GM19193 (cell line): ENCODE data around the gene FBN2.

Experiments used
- POLR2A ChIP-seq: IDR thresholded peaks from 4 replicates; pipeline ENCODE4 v1.6.1; 2011; ENCODE audit not compliant: insufficient read depth, insufficient read length; ENCODE audit errors: extremely low read depth

Gene FBN2

GRCh38 chr5:128380337-128380736 lies 157.7 kb downstream of the FBN2 start:
- TF ChIP-seq POLR2A, result no peak

DNA sequence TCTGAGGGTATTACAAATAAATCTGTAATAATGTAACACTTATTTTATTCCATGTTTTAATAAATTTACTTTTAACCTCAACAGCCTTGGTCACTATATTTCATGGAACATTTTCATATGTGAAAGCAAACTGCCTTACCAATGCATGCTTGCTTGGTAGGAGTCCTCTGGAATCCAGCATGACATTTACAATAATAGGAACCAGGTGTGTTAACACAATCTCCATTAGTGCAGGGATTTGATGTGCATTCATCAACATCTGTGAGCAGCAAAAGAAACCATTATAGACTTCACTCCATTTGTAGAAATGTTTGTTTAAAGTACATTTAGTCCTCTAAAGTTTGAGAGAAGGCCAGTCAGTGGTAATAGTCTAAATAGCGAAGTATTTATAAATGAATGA lies 159.4 kb downstream of the FBN2 start:
- TF ChIP-seq POLR2A, result no peak

- no peak for TF ChIP-seq POLR2A
Measured at GRCh38 chr5:128378196-128378595, 159.8 kb downstream of the FBN2 start.

DNA sequence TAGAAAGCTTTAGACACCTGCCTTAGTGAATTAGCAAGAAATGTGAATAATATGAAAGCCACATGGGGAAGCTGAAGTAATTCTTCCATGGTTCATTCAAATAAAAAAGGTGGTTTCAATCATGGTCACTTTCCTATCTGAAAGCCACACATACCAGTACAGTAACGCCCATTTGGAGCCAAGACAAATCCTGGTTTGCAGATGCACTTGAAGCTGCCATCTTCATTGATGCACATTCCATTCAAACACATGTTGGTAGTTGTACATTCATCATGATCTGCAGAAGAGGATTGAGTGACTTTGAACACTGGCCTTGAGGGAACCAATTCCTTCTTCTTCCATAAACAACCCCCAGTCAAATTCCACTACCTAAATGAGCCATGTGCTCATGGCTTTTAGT lies 161.5 kb downstream of the FBN2 start:
- no peak for TF ChIP-seq POLR2A

DNA sequence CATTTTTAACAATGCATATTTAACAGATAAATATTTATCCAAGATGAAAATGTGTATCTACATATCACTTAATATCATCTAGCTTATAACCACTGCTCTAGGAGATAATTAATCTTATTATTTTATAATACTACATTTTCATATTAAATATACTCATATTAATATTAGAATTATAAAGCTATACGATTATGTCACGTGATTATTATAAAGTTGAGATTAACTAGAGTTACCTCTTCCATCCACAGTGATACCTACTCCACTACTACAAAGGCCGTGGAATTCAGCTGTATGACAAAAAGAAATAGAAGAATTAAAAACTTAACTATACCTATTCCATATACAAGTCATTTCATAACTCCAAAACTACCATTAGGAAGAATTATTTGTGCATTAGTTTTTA lies 171.9 kb downstream of the FBN2 start:
- TF ChIP-seq POLR2A, result no peak

GRCh38 chr5:128362370-128362769 lies 175.7 kb downstream of the FBN2 start:
- no peak for TF ChIP-seq POLR2A

- TF ChIP-seq POLR2A, result no peak
Measured at GRCh38 chr5:128358826-128359225, 179.2 kb downstream of the FBN2 start.

- TF ChIP-seq POLR2A, result no peak
Measured at GRCh38 chr5:128357226-128357625, 180.8 kb downstream of the FBN2 start.

DNA sequence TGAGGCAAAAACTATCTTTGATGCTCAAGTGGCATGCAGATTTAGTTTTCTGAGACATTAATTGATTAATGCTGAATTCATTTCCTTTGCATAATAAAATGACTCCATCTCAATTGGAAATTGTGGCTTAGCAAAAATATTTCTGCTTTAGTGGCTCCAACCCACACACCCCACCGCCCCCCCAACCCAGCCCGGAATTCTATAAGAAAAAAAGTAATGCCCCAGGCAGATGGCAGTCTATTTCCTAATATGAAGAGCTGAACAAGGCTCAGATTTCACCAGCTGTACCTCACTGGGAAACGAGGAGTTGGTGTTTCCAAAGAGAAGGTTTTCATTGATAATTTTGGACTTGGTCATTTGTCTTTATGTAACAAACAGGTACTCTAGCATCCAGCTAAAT lies 182.1 kb downstream of the FBN2 start:
- TF ChIP-seq POLR2A, result no peak

DNA sequence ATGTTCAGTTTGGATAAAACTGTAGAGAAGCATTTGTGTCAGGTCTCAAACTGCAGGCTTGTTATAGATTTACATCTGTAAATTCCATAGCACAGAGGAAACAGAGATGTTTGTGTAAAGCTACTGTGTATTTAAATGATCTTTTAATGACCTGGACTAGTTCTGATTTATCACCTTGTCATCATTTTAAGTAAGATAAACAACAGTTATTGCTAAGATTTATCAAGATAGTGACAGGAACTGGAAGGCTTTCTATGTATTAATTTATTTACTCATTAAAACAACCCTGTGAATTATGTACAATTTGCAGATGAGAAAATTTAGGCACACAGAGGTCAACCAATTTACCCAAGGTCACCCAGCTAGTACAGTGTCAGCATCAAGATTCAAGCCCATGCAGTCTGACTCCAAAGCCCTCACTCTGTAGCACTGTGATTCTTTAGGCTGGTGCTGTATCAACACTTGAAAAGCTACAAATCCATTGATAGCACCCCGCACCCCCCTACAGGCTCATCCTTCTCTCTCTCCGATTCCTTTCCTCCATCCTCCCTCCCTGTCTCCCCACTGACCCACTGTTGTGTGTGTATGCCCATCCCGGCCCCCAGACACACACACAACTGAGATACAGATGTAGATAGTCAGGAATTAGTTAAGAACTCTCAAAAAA lies 184.5 kb downstream of the FBN2 start:
- no peak for TF ChIP-seq POLR2A

- no peak for TF ChIP-seq POLR2A
Measured at GRCh38 chr5:128350705-128351104, 187.3 kb downstream of the FBN2 start.

DNA sequence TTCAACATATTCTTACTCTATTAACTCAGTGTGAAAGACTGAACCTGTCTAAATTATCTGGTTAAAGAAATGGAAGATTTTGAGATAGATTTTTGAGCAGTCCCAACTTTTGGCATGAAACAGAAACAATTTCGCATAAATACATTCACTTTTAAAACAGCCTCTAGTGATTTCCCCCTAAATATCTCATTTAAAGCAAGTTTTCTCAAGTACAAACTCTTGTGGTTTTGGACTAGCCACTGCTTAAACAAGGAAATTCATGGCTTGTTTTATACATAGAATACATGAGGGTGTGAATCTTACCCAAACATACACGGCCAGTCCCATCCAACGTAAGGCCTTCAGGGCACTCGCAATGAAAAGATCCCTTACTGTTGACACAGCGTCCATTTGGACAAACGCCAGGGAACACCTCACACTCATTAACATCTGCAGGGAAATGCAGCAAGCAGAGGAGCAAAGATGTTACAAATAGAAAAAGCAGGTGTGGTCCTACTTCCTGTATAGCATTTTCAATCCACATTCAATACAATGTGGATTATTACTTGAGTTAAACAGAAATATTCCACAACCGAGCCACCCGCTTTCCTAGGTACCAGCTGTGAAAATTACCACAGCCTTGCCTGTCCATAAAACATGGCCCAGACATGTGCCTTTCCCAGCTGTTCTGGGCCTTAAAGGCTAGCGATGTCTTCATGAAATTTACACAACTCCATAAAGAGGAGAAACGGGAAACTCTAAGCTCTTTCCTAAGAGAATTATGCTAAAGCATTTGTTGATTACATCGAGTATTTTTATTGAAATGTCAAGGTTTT lies 188.8 kb downstream of the FBN2 start:
- TF ChIP-seq POLR2A, result no peak

DNA sequence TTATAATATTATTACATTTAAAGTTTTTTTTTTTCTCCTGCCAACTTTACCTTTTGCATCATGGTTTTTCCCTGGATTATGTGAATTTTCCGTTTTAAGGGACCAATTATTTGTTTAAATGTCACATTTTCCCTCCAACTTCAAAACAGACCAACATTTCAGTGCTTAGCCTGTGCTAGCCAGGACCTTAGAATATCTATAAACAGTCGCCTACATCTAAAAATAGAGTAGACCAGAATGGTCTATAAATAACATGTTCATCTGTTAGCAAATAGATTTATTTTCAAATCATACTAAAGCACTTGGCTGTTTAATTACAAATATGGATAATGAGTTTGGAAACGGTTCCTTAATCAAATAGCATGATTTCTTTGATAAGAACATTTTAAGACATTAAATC lies 192.0 kb downstream of the FBN2 start:
- TF ChIP-seq POLR2A, result no peak

GRCh38 chr5:128345247-128345646 lies 192.8 kb downstream of the FBN2 start:
- no peak for TF ChIP-seq POLR2A

GRCh38 chr5:128343168-128343567 lies 194.9 kb downstream of the FBN2 start:
- no peak for TF ChIP-seq POLR2A

- TF ChIP-seq POLR2A, result no peak
Measured at GRCh38 chr5:128341056-128341455, 197.0 kb downstream of the FBN2 start.
